ENCODE measurements around the gene POU6F1. TPM values are rescaled to one million over a fixed set of nuclear protein-coding genes. Genes with fewer than 3 reads are reported as not detected.

The POU6F1 gene
- total RNA-seq, 1 experiment from 2014 or later, result 5.3 TPM

DNA sequence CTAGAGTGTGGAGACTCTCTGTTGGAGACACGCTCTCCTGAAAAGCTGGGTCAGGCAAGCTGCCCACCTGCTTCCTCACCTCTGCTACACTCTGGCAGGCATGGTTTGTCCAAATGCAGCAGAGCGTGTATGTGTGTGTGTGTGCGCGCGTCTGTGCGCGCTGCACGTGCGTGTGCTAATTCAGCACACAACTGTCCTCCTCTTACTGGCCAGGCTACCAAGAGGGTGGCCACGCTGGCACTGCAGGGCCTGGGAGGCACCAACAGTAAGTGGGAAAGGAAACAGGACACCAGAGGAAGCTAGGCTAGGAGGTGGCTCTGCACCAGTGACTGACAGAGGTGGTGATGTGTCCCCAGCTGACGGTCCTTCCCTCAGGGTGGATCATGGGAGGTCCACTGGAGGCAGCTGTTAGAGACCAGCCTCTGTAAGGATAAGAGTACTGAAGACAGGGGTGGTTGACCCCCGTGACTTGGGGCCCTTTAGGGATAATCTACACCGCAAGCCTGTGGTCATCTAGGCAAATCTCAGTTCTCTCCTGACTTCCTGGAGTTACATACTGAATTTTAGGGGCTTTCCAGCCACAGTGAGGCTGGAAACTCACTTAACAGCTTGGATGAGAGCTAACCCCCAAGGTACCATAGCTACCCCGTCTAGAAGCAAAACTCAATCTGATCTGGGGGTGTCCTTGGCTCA lies 29.4 kb downstream of the POU6F1 start:
- ChIA-PET POLR2A (ENCODE audit: unreplicated experiment) (no interaction called here), CTCF (no interaction called here)
- no peak overlapping the region for H3K4me2 ChIP-seq
- no peaks in the 10 kb centered on the region for H4K20me1 ChIP-seq (ENCODE audit: insufficient read depth)
- no TSS peak for BruUV-seq (replicated peaks)
- no peaks in the 10 kb centered on the region for H3K9me2 ChIP-seq (ENCODE audit: insufficient read depth)
- TF ChIP-seq, protein P1, sequence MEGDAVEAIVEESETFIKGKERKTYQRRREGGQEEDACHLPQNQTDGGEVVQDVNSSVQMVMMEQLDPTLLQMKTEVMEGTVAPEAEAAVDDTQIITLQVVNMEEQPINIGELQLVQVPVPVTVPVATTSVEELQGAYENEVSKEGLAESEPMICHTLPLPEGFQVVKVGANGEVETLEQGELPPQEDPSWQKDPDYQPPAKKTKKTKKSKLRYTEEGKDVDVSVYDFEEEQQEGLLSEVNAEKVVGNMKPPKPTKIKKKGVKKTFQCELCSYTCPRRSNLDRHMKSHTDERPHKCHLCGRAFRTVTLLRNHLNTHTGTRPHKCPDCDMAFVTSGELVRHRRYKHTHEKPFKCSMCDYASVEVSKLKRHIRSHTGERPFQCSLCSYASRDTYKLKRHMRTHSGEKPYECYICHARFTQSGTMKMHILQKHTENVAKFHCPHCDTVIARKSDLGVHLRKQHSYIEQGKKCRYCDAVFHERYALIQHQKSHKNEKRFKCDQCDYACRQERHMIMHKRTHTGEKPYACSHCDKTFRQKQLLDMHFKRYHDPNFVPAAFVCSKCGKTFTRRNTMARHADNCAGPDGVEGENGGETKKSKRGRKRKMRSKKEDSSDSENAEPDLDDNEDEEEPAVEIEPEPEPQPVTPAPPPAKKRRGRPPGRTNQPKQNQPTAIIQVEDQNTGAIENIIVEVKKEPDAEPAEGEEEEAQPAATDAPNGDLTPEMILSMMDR (conservative IDR thresholded peaks at IDR 0.05), result no peak
- TF ChIP-seq EZH2 (IDR thresholded peaks at IDR 0.05; ENCODE audit: low read depth), result no peak
- H2AFZ ChIP-seq, result no peak overlapping the region
- H3K4me3 ChIP-seq, result no peak overlapping the region
- intact Hi-C loops (cut with micrococcal nuclease; ENCODE audit: unreplicated experiment), result no loop called here
- H3K79me2 ChIP-seq (ENCODE audit: low read depth), result no peaks in the 10 kb centered on the region
- no peaks in the 10 kb centered on the region for H3K9me3 ChIP-seq (ENCODE audit: insufficient read depth, low read depth)
- no peak for DNase-seq
- no peaks in the 10 kb centered on the region for H3K27me3 ChIP-seq (ENCODE audit: insufficient read depth, low read depth)
- no peaks in the 10 kb centered on the region for H3K4me1 ChIP-seq (replicated peaks; ENCODE audit: insufficient read depth)
- no peaks in the 10 kb centered on the region for H3K36me3 ChIP-seq (ENCODE audit: low read depth)
- H3F3A ChIP-seq (ENCODE audit: insufficient read depth, low read depth), result no peaks in the 10 kb centered on the region
- H3K27ac ChIP-seq, result no peak overlapping the region

DNA sequence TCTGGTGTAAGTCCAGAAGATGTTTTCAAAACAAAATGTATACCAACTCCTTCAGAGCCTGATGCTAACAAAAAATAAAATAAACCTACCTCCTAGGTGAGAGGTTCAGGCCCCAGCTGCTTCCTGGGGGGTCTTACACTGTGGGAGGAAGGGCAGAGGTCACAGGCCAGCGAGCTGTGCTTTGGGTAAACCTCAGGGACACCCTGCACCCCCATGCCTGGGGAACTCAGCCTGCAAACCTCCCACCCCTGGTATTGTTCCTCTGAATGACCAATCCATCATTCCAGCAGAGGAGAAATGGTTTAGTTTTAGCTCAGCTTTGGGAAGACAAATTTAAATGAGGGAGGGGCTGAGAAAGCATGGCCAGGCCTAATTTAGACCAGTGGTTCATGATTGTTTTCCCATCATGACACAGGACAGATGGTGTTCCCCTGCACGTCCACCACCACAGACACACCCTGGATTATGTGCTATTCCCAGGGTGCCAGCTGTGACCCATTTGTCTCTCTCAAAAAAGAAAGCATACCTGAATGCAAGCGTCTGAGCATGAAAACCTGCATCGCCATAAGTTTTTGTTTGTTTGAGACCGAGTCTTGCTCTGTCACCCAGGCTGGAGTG lies 30.4 kb downstream of the POU6F1 start:
- intact Hi-C loops (cut with micrococcal nuclease; ENCODE audit: unreplicated experiment), result no loop called here
- POLR2A ChIA-PET (ENCODE audit: unreplicated experiment), result no interaction called here
- no peaks in the 10 kb centered on the region for H3K36me3 ChIP-seq (ENCODE audit: low read depth)
- H3K9me3 ChIP-seq (ENCODE audit: insufficient read depth, low read depth), result no peaks in the 10 kb centered on the region
- no peaks in the 10 kb centered on the region for H3F3A ChIP-seq (ENCODE audit: insufficient read depth, low read depth)
- no peaks in the 10 kb centered on the region for H3K4me1 ChIP-seq (replicated peaks; ENCODE audit: insufficient read depth)
- no peak overlapping the region for H3K27ac ChIP-seq
- H3K4me3 ChIP-seq, result no peak overlapping the region
- H3K27me3 ChIP-seq (ENCODE audit: insufficient read depth, low read depth), result no peaks in the 10 kb centered on the region
- no peak overlapping the region for H3K4me2 ChIP-seq
- H3K79me2 ChIP-seq (ENCODE audit: low read depth), result no peaks in the 10 kb centered on the region
- H2AFZ ChIP-seq, result no peak overlapping the region
- TF ChIP-seq, protein P1 (conservative IDR thresholded peaks at IDR 0.05), result no peak
- TF ChIP-seq EZH2 (IDR thresholded peaks at IDR 0.05; ENCODE audit: low read depth), result no peak
- CTCF ChIA-PET, result no interaction called here
- BruUV-seq (replicated peaks), result no TSS peak
- no peak for DNase-seq
- no peaks in the 10 kb centered on the region for H3K9me2 ChIP-seq (ENCODE audit: insufficient read depth)
- no peaks in the 10 kb centered on the region for H4K20me1 ChIP-seq (ENCODE audit: insufficient read depth)

DNA sequence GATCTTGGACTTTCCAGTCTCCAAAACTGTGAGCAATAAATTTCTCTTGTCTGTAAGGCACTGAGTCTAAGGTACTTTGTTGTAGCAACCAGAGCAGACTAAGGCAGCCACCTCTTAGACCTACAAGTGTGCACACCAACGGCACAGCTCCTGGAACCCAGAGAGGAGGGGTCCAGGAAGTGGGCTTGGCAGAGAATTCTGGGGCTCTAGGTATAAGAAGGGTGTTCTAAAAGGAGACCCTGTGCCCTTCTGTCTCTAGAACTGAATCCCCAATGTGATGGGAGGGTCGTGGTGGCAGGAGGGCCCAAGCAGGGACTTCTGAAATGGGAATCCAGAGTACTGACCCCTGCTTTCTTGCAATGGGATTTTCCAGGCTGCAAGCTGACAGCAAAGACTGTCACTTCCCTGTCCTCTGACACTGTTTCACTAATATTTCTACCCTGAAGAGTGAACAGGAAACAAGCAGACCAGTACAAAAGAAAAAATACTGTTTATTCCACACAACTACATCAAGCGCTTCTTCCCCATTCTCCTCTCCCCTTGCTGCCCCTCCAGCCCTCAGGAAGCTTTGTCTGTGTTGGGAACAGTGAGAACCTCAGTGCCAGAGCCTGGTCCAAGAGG lies 31.3 kb downstream of the POU6F1 start:
- no TSS peak for BruUV-seq (replicated peaks)
- intact Hi-C loops (cut with micrococcal nuclease; ENCODE audit: unreplicated experiment), result no loop called here
- POLR2A ChIA-PET (ENCODE audit: unreplicated experiment), result no interaction called here
- no peaks in the 10 kb centered on the region for H3K36me3 ChIP-seq (ENCODE audit: low read depth)
- H3K4me2 ChIP-seq, result no peak overlapping the region
- no peaks in the 10 kb centered on the region for H3K9me2 ChIP-seq (ENCODE audit: insufficient read depth)
- H3K27me3 ChIP-seq (ENCODE audit: insufficient read depth, low read depth), result no peaks in the 10 kb centered on the region
- no peak overlapping the region for H2AFZ ChIP-seq
- TF ChIP-seq, protein P1 (conservative IDR thresholded peaks at IDR 0.05), result no peak
- no peak for TF ChIP-seq EZH2 (IDR thresholded peaks at IDR 0.05; ENCODE audit: low read depth)
- DNase-seq, result no peak
- H3K4me1 ChIP-seq (replicated peaks; ENCODE audit: insufficient read depth), result no peaks in the 10 kb centered on the region
- H3K9me3 ChIP-seq (ENCODE audit: insufficient read depth, low read depth), result no peaks in the 10 kb centered on the region
- H3K79me2 ChIP-seq (ENCODE audit: low read depth), result no peaks in the 10 kb centered on the region
- H3K27ac ChIP-seq, result no peak overlapping the region
- no peaks in the 10 kb centered on the region for H4K20me1 ChIP-seq (ENCODE audit: insufficient read depth)
- H3F3A ChIP-seq (ENCODE audit: insufficient read depth, low read depth), result no peaks in the 10 kb centered on the region
- H3K4me3 ChIP-seq, result no peak overlapping the region
- CTCF ChIA-PET, result no interaction called here
